ENCODE results near the gene ABCB9.
"Not testable (repeated sequence)": the region's sequence is repeated elsewhere in the genome, so short reads cannot be mapped to it uniquely, and the experiment has no call there.

ABCB9 gene

DNA sequence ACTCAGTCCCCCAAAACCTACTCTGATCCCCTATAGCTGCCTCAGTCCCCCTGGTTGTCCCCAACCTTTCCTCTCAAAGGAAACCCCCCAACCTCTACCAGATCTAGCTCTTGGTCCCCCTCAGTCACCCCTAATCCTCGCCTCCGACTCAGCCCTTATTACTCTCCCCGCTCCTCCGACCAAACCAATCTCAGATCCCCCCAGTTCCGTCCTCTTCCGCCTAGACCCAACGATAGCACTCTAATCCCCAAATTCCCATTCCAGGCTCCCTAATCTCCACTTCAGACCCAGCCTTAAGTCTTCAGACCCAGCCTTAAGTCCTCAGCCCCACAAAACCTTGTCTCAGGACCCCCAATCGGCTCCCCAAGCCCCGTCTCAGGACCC, 71.0 kb downstream of the ABCB9 start:
- no peak for DNase-seq (ENCODE audit: low read depth, low spot score)

DNA sequence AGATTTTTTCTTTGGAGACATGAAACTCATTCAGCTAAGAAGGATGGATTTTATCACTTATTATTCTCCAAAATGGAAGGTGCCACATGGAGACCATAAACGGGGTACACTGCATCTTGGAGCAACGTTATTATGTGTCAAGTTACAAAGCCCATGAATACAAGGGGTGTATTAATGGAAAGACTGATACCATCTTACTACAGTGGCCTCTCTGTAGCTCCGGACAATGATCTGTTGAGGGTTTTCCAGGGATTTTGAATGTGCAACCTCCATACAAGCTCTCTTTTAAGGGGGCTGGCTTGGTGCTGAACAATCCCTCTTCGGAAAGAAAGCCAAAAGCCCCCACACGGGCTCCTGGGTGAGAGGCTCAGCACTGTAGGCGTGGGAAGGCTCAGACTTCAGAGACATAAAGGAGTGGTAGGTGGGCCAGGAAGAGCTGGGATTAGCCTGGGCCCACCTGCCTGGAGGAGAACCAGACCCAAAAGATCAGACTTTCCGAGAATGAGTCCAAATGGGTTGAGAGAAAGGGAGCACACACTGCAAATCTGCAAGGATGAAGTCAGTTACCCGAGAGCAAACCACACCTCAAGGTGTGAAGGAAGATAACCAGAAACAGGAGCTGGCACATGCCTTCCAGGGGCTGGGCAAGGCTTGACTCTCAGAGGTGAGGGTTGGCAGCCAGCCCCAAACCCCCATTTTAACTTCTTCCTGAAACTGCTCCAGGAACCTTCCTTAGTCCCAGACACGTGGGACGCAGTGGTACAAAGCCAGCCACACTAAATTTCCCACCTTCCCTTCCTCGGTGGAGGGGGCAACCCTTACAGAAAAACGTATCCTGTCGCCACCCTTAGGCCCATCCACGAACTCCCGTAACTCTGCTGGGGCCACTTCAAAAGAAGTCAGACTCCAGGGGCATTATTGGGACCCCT, 71.8 kb downstream of the ABCB9 start:
- DNase-seq (ENCODE audit: low read depth, low spot score), result no peak

DNA sequence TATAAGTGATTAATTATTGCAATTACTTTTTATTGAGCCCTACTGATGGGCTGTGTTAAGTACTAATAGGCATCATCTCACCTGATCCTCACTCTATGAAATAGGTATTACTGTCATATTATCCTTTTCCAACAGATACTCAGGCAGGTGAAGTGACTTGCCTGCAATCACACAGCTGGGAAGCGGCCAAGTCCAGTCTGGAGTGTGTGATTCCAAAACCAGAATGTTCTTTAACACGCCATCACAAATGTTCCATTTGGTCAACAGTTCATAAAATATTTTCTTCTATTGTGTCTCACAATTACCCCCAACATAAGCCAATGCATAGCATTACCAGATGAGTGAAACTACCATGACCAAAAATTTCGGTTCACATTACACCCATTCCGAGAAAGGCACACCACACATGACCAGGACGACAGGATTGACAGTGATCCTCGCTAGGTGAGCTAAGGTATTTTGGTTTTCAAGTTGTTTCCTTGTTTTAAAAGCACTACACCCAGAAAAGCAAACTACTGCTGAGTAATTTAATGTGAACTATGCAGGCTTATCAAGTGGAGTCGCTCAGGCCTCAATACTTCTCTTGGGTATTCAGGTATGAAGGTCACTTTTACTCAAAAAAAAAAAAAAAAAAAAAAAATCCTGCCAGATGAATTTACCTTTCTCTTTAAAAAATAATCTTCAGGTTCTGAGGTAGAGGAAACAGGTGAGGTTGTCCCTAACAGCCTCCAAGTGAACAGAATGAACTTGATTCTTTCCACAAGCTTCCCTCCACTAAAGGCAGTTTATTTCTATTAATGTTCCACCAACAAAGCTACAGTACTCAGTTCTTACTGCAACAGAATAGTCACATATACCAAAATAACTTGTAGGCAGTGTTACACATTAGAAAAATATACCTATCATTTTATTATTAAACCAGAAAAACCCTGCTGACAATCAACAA, 72.8 kb downstream of the ABCB9 start:
- no peak for DNase-seq (ENCODE audit: low read depth, low spot score)

DNA sequence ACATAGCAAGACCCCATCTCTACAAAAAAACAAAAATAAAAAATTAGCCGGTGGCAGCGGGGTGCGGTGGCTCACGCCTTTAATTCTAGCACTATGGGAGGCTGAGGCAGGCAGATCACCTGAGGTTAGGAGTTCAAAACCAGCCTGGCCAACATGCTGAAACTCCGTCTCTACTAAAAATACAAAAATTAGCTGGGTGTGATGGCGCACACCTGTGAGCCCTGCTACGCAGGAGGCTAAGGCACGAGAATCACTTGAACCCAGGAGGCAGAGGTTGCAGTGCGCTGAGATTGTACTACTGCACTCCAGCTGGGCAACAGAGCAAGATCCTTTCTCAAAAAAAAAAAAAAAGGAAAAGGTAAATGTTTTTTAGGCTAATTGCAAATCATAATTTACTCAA, 73.5 kb downstream of the ABCB9 start:
- DNase-seq (ENCODE audit: low read depth, low spot score), result not testable (repeated sequence)

DNA sequence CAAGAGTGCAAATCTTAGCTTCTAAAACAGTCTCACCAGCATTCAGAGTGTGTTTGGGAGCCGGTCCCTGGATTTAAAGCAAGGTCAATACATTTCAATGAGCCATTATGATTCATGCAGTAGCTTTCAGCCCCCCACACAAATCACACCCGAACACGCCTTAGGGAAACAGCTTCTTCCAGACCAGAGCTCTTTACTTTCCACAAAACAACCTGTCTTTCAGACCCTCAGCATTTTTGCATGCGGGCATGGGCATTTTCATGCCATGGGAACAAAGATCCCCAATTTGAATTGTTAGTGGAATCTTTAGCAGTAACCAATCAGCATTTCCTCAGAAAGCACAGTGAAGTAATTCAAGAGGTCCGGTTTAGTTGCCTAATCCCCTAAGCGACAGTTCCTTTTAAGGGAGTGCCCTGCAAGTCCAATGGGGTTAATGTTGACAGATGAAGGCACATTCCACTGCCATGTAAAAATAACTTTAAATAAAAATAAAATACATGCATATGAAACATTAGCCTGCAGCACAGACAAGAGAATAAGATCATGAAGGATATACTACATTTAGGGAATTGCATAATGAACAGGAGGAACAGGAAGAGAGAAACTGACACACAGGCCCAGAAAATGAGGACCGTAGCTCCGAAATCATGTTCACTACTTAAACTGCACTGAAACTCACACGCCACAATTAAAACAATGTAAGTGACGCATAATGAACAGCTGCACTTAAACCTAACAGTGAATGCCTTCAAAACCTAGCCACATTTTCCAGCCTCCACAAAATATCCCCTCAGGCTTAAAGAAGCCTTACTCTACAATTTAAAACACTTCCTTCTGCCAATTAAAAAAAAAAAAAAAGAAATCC, 74.4 kb downstream of the ABCB9 start:
- no peak for DNase-seq (ENCODE audit: low read depth, low spot score)

DNA sequence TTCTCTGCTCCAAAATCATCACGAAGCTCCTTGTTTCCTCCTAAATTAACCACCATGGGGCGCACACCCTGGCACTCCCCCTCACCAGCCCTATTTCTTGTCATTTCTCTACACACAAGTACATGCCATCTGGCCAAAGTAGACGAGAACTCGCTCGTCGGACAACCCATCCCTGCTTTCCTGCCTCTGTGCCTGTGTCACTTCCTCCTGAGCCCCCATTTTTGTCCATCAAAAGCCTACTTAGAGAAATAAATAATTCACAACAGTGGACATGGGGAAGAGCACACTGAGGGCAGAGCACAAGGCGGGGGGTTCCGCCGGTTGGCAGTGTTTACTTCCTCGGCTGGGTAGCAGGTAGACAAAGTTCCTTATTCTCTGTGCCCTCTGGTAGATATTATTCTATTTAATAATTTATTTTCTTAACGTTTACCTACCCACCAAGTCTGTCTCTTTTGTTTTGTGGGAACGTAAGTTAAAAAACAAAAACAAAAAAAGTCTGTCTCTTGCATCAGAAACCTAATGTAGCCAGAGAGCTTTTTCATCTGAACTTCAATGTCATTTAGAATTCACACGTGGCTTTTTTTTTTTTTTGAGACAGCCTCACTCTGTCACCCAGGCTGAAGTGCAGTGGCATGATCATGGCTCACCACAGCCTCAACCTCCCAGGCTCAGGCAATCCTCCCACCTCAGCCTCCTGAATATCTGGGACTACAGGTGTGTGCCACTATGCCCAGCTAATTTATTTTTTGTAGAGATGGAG, 76.3 kb downstream of the ABCB9 start:
- DNase-seq (ENCODE audit: low read depth, low spot score), result no peak

DNA sequence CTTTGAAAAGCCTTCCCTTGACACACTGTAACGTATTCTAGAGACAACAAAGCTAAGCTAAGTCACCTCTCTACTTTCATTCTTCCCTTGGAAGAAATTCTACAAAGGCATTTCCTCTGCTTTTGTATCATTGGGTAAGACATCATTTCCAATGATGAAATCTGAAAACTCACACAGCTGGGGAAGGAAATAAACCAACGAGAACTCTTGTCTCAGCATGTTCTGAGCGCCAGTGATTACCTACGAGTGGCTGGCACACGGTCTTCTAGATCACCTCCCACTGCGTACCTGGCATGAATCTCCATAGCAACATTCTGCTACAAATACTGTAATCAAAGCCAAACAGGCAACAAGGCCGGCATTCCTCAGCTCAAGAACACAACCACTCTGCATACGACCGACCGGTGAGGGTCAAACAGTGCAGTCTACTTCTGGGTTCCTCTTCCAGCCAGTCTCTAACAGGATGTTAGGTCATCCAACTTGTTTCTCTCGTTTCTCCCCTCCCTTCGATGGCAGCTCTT, 78.0 kb downstream of the ABCB9 start:
- DNase-seq (ENCODE audit: low read depth, low spot score), result no peak

DNA sequence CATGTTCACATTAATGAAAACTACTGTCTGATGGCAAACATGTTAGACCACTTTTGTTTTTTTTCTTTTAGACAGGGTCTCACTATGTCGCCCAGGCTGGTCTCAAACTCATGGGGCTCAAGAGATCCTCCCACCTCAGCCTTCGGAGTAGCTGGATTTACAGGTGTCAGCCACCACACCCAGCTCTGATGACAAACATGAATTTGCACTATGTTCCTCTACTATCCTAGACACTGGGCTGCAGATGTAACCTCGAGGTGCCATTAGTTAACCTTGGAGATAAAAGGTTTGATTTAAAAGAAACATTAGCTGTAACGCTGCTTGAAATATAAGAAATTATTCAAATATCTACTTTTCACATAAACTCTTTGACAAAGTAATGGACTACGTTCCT, 78.4 kb downstream of the ABCB9 start:
- no peak for DNase-seq (ENCODE audit: low read depth, low spot score)

DNA sequence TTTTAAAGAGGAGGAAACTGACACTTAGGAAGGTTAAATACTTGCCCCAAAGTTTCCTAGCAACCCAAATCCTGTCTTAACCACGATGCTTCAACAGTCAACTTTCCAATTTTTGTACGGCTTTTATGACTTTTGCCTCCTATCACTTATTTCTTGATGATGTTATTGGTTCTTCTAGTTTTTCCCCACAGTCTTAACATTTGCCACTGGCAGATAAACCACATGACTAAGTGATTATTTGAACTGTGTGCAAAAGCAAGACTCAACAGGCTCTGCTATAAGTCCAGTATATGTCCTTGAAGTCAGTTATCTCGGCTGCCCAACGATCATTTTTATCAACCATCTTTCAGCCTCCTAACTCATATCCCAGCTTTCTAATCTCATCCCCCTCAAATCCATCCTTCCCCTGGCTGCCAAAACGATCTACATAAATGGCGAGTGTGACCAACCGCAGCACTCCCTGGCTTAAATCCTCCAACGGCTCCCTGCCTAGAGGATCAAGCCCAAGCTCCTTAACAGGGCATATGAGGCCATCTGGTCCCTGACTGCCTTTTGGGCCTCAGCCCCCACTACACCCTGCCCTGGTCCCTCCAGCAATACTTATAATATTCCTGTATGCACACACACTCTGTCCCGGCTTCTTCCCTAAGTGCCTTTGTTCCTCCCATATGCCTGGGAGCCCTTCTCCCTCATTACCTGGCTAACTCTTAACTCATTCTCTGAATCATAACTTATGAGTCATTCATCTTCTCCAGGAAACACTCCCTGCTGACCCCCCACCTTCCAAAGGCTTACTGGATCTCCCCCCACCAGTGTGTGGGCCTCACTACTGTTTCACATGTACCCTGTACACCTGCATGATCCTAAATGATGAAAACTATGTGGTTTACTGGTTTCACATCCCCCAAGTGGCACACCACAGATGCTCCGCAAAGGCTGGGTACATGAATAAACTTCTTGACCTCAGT, 79.1 kb downstream of the ABCB9 start:
- DNase-seq (ENCODE audit: low read depth, low spot score), result no peak

DNA sequence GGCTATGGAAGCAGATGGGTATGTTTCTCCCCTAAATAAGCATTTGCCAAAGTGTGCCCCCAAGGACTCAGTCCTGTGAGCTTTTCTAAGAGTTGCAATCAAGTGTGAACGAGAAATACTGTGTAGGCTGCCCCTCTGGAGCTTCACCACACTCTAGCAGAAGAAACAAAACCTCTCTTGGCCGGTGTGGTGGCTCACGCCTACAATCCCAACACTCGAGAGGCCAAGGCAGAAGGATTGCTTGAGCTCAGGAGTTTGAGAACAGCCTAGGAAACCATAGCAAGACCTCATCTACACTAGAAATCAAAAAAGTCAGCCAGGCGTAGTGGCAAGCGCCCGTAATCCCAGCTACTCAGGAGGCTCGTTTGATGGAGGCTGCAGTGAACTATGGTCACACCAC, 80.1 kb downstream of the ABCB9 start:
- no peak for DNase-seq (ENCODE audit: low read depth, low spot score)

DNA sequence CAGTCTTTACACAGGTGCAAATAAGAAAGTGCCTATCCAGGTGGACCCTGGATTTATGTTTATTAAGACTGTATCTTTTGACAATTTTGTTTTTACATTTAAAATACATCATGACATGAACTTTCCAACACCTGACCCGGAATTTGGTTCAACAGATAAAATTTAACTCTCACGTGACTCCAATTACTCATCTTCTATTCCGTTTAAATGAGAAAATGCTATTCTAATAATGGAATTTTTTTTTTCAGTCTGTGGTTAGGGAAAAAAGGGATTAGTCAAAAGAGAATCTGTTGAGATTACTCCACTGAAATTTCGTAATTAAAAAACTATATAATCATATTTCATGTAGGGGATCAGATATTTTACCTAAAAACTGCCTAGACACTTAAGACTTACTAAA, 81.4 kb downstream of the ABCB9 start:
- DNase-seq (ENCODE audit: low read depth, low spot score), result no peak

DNA sequence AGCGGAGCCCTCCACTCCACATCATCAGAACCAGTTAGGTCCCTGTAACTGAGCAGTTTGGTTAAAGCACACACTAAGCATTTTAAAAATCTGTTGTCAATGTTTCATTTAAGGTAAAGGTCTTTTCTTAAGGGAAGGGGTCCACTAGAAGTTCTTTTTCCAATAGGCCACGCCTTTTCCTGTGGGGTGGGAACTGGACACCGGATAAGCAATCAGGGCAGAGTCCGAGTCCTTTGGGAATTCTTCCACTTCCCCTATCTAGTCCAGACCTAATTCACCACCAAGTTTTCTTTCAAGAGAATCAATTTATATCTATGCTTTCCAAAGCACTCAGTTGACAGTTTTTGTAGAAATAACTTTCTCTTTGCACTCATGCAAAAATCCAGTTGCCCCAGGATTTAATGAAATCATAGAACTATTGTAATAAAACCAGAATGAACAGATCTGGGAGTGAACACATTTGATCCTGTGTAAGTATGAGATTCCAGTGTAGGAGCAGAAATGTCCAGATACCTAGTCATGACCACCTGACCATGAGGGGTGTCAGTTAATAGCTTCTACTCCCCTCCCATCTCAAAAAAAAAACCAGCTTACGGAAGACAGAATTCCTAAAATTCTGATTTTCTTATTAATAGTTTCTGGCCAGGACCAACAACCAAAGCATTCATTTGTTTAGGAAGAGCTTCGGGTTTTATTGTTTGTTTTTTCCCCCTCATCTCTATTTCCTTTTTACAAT, 82.0 kb downstream of the ABCB9 start:
- DNase-seq (ENCODE audit: low read depth, low spot score), result no peak

DNA sequence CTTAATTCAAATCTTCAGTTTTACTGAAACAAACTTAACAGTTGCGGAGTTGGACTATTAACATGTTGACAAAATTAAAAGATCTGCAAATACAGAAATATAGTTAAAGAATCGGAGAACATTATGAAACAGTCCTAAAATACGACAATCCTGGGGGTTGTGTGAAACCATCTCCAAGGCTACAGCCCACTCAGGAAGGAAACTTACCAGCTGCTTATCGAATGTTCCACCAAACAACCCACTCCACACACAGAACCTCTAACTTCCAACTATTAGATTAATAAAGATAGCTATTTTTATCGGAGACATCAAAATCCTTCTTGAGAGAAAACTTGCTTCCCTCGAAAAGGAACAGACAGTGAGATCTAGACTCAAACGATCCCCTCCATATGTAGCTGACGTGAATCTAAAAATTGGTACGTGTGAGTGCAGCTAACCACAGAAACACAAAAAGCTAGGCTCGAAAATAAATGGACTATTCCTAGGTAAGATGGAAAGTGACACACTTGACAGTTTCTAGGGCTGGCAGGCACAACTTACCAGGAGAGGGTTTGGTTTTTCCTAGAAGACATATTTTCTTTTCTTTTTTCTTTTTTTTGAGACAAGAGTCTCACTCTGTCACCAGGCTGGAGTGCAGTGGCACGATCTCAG, 83.2 kb downstream of the ABCB9 start:
- DNase-seq (ENCODE audit: low read depth, low spot score), result no peak

DNA sequence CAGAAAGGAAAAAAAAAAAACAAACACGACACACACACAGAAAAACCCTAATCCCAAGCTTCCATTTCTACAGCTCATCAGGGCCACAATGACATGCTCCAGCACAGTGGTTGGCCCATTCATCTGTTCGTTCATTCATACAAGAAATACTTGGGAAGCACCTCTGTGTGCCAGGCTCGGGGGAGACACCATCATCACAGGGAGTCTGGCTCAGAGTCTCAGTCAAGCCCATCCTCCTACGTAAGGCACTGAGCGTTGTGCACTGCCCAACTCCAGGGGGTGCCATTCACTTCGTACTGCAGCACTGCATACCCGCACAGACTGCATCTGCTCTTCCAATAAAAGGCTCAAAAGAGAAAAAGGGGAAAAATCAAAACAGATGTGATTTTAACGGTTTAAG, 85.6 kb downstream of the ABCB9 start:
- DNase-seq (ENCODE audit: low read depth, low spot score), result no peak

DNA sequence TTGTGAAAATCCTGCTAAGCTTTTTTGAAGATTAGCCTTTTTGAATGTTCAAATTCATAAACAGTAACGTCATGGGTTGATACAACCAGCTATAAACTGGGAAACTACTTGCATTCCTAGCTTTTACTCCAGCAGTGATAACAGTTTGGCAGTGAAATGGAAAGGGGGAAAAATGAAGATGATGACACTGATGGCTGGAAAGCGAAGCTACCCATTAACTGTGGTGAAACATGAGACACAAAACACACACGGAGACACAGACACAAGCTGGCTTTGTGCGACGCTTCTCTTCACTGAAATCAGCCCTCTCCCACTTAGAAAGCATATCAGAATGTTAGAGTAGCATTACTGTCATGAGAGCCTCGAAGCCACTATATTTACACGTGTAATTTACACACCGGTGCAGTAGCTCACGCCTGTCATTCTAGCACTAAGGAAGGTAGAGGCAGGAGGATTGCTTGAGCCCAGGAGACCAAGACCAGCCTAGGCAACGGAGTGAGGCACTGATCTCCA, 86.1 kb downstream of the ABCB9 start:
- DNase-seq (ENCODE audit: low read depth, low spot score), result no peak
